Measurements from ENCODE around the gene GPR31.

GPR31 gene

DNA sequence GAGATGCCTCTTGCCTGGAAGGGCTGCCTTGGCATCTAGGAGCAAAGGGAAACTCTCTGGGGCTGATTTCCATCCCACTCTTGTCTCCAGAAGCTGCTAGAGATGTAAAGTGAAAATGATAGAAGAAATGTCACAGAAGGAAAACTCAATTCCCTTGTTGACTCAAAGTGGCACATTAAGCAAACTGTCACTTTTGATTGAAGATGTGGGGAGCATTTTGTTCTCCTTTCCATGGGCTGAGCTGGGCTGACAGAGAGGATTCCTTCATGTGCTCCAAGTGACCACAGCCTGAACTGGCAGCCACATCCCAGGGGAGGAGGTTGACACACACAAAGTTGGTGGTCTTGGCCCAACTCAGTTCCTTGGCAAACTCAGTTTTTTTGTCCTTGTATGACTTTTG is 9.8 kb downstream of the GPR31 start:
- Histone ChIP-seq H3K36me3 (ENCODE audit: control insufficient read depth, insufficient read depth, low read length) (no peaks in the 10 kb centered on the region), H3K27me3 (ENCODE audit: control insufficient read depth, insufficient read depth, low read length) (no peaks in the 10 kb centered on the region), H3K4me3 (ENCODE audit: low read depth, low read length) (no peak overlapping the region), H3K4me1 (no peaks in the 10 kb centered on the region), H2AFZ (no peak overlapping the region), H3K9me3 (ENCODE audit: control insufficient read depth, low read length) (no peaks in the 10 kb centered on the region), H3K79me2 (no peaks in the 10 kb centered on the region), H3K9ac (no peak overlapping the region), H3K4me2 (ENCODE audit: low read length) (no peak overlapping the region), H3K27ac (no peak overlapping the region)
- TF ChIP-seq CTCF (IDR thresholded peaks at IDR 0.05), result no peak

DNA sequence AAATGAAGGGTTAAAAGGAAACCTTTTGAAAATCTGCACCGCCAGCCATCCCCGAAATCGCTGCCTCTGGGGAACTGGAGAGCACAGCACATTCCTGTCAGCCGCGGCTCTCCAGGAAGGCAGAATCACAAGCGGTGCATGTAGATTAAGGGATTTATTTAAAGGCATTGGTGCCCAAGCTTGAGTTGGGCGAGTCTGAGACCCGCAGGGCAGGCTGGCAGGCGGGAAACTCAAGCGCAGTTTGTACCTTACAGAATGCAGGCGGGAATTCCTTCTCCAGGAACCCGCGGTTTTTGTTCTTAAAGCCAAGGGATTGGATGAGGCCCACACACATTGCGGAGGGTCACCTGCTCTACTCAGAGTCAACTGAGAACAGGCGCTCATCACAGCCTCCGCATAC is 10.8 kb downstream of the GPR31 start:
- no peak overlapping the region for H3K9ac ChIP-seq
- no peak for TF ChIP-seq CTCF (IDR thresholded peaks at IDR 0.05)
- H3K79me2 ChIP-seq, result no peaks in the 10 kb centered on the region
- no peaks in the 10 kb centered on the region for H3K36me3 ChIP-seq (ENCODE audit: control insufficient read depth, insufficient read depth, low read length)
- H3K4me3 ChIP-seq (ENCODE audit: low read depth, low read length), result no peak overlapping the region
- no peaks in the 10 kb centered on the region for H3K9me3 ChIP-seq (ENCODE audit: control insufficient read depth, low read length)
- no peak overlapping the region for H3K4me2 ChIP-seq (ENCODE audit: low read length)
- no peaks in the 10 kb centered on the region for H3K27me3 ChIP-seq (ENCODE audit: control insufficient read depth, insufficient read depth, low read length)
- H3K27ac ChIP-seq, result no peak overlapping the region
- no peak overlapping the region for H2AFZ ChIP-seq
- no peaks in the 10 kb centered on the region for H3K4me1 ChIP-seq

DNA sequence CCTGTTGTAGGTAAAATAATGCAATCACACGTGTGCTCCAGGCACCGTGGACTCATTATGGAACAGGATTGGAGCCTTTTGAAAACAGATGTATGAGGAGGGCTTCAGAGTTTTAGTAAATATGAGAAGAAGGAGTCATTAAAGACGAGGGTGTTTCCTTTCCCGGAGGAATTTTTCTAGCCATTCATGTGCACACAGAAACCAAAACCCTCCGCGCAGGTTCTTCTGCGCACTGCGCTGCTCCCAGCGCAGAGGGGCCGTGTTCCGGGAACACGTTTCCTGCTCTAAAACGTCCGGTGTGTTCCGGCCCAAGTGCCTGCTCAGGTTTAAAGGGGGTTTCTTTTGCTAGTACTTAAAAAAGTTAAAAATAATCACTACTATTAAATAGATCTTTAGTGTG is 11.6 kb downstream of the GPR31 start:
- Histone ChIP-seq H2AFZ (no peak overlapping the region), H3K9me3 (ENCODE audit: control insufficient read depth, low read length) (no peaks in the 10 kb centered on the region), H3K4me1 (no peaks in the 10 kb centered on the region), H3K79me2 (no peaks in the 10 kb centered on the region), H3K27me3 (ENCODE audit: control insufficient read depth, insufficient read depth, low read length) (no peaks in the 10 kb centered on the region), H3K36me3 (ENCODE audit: control insufficient read depth, insufficient read depth, low read length) (no peaks in the 10 kb centered on the region), H3K4me3 (ENCODE audit: low read depth, low read length) (no peak overlapping the region), H3K9ac (no peak overlapping the region), H3K4me2 (ENCODE audit: low read length) (no peak overlapping the region), H3K27ac (no peak overlapping the region)
- no peak for TF ChIP-seq CTCF (IDR thresholded peaks at IDR 0.05)

DNA sequence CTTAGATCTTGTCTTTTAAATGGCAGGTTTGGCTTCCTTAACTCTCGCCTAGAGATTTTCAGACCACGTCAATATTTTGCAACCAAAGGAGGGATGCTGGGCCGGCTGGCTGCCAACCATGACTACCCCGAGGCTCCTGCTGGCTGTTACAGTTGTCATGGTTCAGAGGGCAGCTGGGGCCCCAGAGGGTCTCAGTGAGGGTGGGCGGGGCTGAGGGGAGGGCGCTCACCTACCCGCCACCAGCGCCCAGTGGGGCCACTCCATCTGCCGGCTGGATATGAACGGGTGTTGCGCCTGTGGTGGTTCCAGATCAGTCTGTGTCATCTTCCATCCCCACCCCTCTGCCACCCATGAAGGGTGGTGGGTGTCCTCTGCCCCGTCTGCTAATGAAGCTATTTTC is 12.3 kb downstream of the GPR31 start:
- no peaks in the 10 kb centered on the region for H3K79me2 ChIP-seq
- H2AFZ ChIP-seq, result no peak overlapping the region
- no peak for TF ChIP-seq CTCF (IDR thresholded peaks at IDR 0.05)
- no peaks in the 10 kb centered on the region for H3K27me3 ChIP-seq (ENCODE audit: control insufficient read depth, insufficient read depth, low read length)
- H3K9ac ChIP-seq, result no peak overlapping the region
- H3K4me1 ChIP-seq, result no peaks in the 10 kb centered on the region
- H3K4me3 ChIP-seq (ENCODE audit: low read depth, low read length), result no peak overlapping the region
- no peaks in the 10 kb centered on the region for H3K9me3 ChIP-seq (ENCODE audit: control insufficient read depth, low read length)
- H3K27ac ChIP-seq, result no peak overlapping the region
- H3K4me2 ChIP-seq (ENCODE audit: low read length), result no peak overlapping the region
- H3K36me3 ChIP-seq (ENCODE audit: control insufficient read depth, insufficient read depth, low read length), result no peaks in the 10 kb centered on the region

DNA sequence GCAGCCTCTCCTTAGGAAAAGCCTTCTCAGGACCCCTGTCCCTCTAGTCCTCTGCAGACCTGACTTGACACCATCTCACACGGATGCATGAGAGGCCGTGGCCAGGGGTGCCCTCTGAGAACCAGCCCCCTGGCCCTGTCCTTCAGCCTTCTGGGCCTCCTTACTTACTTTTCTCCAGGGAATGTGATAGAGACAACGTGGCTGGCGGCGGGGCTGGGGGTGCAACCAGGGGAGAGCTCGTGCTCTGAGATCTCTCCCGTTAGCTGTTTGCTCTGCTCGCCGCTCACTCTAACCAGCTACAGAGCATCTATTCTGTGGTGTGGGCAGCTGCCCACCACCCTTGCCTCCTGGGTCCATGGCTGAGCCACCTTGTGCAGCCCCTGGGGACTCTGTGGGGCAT is 14.7 kb downstream of the GPR31 start:
- no peaks in the 10 kb centered on the region for H3K4me1 ChIP-seq
- H3K36me3 ChIP-seq (ENCODE audit: control insufficient read depth, insufficient read depth, low read length), result no peaks in the 10 kb centered on the region
- H3K9me3 ChIP-seq (ENCODE audit: control insufficient read depth, low read length), result no peaks in the 10 kb centered on the region
- H3K4me2 ChIP-seq (ENCODE audit: low read length), result no peak overlapping the region
- H3K27ac ChIP-seq, result no peak overlapping the region
- H3K9ac ChIP-seq, result no peak overlapping the region
- no peaks in the 10 kb centered on the region for H3K27me3 ChIP-seq (ENCODE audit: control insufficient read depth, insufficient read depth, low read length)
- no peaks in the 10 kb centered on the region for H3K79me2 ChIP-seq
- H3K4me3 ChIP-seq (ENCODE audit: low read depth, low read length), result no peak overlapping the region
- no peak for TF ChIP-seq CTCF (IDR thresholded peaks at IDR 0.05)
- H2AFZ ChIP-seq, result no peak overlapping the region
